ENCODE measurements around the gene DDAH2.

DDAH2 gene

DNA sequence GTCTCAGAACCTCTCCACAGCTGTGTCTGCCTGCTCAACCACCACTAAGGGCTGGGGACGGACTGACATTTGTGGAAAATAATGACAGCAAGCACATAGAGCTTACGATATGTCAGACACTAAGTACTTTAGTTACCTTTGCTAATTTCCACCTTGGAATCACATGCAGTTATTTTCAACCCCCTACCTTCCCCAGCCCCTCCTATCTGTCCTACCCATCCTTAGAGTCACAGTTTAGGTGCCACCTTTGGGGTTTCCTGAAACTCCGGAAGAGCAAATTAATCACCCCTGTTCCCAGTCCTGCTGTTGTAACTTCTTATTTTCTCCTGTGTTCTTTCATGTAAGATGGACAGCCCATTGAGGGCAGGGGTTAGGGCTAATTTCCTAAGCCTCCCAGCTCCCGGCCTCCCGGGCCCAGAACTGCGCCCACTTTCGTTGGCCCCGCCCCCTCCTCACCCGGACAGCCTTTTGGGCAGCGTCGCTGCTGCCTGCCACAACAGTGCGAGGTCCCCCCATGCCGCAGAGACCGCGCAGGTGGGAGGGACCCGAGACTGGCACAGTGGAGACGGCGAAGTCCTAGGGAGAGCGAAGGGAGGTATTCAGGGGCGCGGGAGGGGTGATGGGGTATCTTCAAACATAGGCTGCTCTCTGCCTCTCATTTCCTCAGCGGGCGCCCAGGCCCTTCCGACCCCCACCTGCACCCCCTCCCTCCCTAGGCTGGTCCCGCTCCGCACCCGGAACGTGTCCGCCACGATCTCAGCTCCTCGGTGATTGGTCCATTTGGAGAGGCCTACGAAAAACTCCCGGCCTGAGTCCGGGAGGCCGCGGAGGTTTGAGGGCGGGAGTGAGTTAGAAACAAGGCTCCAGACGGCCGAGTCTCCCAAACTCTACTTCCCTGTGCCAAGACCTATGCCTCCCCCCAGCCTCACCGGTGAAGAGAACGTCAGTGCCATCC lies 1.1 kb downstream of the DDAH2 start:
- peak overlapping the region; percentile 87 for H3K4me3 Mint-ChIP-seq
- ATAC-seq (no peak), DNase-seq (ENCODE audit: low spot score in 2 of 2) (no peak)
- H3K36me3 Mint-ChIP-seq: peaks cover 55% of the 10 kb centered on the region
- H3K9me3 Mint-ChIP-seq: no peaks in the 10 kb centered on the region
- H3K27ac Mint-ChIP-seq: peak overlapping the region; percentile 91
- H3K4me1 Mint-ChIP-seq: peaks cover 61% of the 10 kb centered on the region

DNA sequence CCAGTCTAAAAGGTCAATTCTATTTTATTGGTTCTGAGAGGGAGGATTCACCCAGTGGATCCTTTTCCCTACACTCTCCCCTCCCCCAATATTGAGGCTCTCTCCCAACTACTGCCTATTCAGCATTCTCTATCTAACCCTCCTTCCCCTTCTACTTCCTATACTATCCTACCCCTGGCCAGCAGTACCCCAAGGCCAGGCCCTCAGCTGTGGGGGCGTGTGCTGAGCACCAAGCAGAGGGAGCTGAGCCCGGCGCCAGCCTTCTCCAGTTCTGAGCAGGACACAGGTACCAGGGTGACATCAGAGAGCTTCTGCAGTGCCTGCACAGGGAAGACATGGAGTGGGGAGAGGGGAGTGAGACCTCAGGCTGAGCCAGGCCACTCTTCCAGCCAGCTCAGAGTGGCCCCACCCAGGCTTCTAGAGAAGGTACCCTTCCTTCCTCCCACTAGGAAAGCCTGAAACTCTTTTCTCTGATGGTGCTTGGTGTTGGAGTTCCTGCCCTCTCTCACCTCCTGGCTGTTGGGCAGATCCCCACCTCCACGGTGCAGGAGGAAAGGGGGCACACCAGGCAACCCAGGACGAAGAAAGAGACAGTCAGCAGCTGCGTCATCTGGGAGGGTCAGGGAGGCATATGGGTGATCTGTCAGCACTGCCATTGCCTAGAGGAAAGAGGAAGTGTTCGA lies 1.9 kb downstream of the DDAH2 start:
- H3K4me1 Mint-ChIP-seq: peaks cover 60% of the 10 kb centered on the region
- no peak for DNase-seq (ENCODE audit: low spot score in 2 of 2)
- H3K9me3 Mint-ChIP-seq: no peaks in the 10 kb centered on the region
- peak overlapping the region; percentile 91 for H3K27ac Mint-ChIP-seq
- peak overlapping the region; percentile 87 for H3K4me3 Mint-ChIP-seq
- ATAC-seq: peak; percentile 19
- peaks cover 47% of the 10 kb centered on the region for H3K36me3 Mint-ChIP-seq

DNA sequence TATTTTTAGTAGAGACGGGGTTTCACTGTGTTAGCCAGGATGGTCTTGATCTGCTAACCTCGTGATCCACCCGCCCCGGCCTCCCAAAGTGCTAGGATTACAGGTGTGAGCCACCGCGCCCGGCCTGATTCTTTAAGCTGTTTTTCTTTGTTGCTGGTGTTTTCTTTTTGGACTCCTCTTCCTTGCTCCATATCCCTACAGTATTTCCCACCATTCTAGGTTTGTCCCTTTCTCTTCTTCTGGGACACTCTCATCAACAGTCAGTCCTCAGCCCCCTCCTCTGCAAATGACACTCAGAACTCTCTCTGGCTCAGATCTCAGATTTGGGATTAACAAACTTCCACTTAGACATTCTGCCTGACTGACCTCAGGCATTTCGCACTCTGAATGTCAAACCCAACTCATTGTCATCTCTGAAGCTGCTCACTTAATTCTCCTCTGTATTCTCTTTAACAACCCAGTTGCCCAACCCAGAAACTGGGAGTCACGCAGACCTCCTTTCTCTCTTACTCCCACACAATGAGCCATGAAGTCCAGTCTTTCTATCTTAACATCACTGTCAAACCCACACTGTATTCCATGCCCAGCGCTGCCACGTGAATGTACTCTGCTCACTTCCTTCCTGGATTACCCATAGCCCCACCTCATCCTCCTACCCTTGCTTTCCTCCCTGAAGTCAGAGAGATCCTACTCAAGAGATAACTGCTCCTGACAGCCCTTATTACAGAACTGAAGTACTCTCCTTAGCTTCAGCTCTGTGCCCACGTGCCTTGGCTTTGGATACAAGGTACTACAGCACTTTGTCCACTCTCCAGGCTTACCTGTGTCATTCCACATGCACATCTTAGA lies 3.4 kb downstream of the DDAH2 start:
- ATAC-seq: no peak
- no peaks in the 10 kb centered on the region for H3K9me3 Mint-ChIP-seq
- H3K36me3 Mint-ChIP-seq: peaks cover 33% of the 10 kb centered on the region
- no peak for DNase-seq (ENCODE audit: low spot score in 2 of 2)
- H3K4me3 Mint-ChIP-seq: no peak overlapping the region
- peak overlapping the region; percentile 91 for H3K27ac Mint-ChIP-seq
- H3K4me1 Mint-ChIP-seq: peaks cover 56% of the 10 kb centered on the region

DNA sequence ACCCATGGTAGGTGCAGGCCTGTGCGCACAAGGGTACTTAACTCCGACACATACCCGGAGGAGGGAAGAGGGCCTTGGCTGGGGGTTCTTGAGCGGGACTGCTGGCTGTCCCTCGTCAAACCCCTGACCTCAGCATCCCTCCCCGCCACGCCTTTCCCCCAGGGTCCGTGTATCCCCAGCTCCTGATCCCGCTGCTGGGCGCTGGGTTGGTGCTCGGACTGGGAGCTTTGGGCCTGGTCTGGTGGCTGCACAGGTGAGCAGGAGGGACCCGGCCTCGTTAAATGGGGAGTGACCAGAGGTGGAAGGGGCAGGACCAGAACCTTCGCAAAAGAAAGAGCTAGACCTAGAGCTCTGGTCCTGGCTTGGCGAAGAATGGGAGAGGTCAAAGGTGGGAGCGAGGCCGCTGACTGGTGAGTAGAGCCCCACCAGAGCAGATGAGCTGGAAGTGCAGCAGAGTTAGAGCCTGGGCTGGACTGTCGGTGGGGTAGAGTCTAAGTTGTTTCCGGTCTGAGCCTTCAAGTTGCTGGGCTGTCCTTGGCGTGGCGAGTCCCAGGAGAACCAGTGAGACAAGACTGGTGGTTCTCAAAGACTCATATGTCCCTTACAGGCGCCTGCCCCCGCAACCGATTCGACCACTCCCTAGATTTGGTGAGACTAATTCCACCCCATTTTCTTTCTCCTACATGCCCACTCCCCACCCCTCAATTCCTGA lies 5.0 kb downstream of the DDAH2 start:
- peaks cover 17% of the 10 kb centered on the region for H3K36me3 Mint-ChIP-seq

DNA sequence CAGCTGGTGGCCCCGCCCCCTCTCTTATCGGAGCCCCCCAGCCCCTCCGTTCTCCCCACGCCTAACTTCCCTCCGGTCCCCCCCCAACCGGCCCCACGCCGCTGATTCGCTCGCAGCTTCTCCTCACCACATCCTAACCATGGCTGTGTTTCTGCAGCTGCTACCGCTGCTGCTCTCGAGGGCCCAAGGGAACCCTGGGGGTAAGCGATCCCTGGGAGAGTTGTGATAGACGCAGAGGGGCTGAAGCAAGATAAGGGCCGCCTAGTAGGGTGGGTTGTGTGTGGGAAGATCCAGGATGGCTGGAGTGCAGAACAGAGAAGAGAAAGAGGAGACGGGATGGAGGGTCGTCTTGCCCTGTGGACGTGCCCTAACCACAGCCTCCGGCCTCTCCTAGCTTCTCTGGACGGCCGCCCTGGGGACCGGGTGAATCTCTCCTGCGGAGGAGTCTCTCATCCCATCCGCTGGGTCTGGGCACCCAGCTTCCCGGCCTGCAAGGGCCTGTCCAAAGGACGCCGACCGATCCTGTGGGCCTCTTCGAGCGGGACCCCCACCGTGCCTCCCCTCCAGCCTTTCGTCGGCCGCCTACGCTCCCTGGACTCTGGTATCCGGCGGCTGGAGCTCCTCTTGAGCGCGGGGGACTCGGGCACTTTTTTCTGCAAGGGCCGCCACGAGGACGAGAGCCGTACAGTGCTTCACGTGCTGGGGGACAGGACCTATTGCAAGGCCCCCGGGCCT lies 5.7 kb downstream of the DDAH2 start, which contains the start of gene MPIG6B:
Gene MPIG6B (plus strand): TSS at position 129 of the 735 bp plus-strand sequence. CDS start 11 bp downstream, at position 140.
- peaks cover 33% of the 10 kb centered on the region for H3K4me1 Mint-ChIP-seq
- DNase-seq (ENCODE audit: low spot score in 2 of 2) (no peak), ATAC-seq (no peak)
- H3K36me3 Mint-ChIP-seq: peaks cover 9% of the 10 kb centered on the region
- peak within 1 kb of the TSS; percentile 42 for H3K27ac Mint-ChIP-seq
- H3K4me3 Mint-ChIP-seq: no peak within 1 kb of the TSS
- H3K9me3 Mint-ChIP-seq: no peaks in the 10 kb centered on the region

More for the DNA sequence above, 5.0 kb downstream of the DDAH2 start:
- Mint-ChIP-seq H3K27ac (peak overlapping the region; percentile 42), H3K4me1 (peaks cover 40% of the 10 kb centered on the region), H3K4me3 (no peak overlapping the region), H3K9me3 (no peaks in the 10 kb centered on the region)
- no peak for DNase-seq (ENCODE audit: low spot score in 2 of 2)
- ATAC-seq: no peak

DNA sequence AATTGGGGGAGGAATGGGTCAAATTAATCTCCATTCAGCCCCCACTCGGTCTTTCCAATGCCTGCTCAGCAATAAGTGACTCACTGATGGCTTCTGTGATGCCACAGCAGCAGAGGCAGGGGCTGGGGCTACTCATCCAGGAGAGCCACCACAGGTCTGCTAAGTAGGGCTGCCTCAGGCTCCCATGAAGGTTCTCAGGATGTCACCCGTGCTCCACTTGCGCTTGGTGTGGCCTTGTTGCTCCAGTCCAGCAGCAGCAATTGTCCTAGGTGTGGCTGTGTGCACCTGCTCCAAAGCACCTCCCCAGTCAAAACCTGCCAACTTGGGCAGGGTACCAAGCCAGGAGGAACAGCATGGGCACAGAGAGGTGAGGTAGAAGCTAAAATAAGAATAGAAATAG lies 6.9 kb downstream of the DDAH2 start:
- H3K9me3 Mint-ChIP-seq: no peaks in the 10 kb centered on the region
- no peak for ATAC-seq
- no peak overlapping the region for H3K27ac Mint-ChIP-seq
- H3K36me3 Mint-ChIP-seq: peaks cover 8% of the 10 kb centered on the region
- DNase-seq (ENCODE audit: low spot score in 2 of 2): no peak
- no peak overlapping the region for H3K4me3 Mint-ChIP-seq
- H3K4me1 Mint-ChIP-seq: peaks cover 23% of the 10 kb centered on the region

DNA sequence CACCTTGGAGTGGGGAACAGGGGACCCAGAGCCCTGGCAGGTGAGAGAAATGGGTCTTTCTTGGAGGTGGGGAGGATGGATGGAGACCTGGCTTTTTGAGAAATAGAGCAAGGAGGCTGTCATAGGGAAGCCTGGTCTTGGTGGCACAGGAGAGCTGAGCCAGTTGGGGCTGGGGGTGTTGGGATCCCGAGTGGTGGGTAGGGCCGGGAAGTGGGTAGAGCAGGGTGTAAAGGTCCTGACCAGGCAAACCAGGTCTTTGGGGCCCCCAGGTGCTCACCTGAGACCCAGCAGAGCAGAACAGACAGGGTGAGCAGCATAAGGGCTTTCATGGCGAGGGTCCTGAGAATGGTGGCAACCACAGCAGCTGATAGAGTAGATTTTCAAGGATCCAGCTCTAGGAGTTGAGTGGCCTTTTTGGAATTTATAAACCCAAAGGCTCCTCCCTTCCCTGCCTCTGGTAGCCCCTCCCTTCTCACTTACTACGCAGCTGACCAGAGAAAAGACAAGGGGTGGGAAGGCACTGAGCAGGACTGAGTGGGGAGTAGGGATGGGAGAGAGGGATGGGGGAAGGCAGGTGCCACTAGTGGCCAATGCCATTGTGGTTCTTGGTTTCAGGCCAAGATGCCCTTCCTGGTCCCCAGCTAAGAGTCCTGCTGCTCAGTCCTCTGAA lies 7.6 kb downstream of the DDAH2 start, which contains the start of gene LY6G6C:
Gene LY6G6C (minus strand): TSS at position 396 of the 670 bp plus-strand sequence. CDS start 67 bp downstream, at position 329.
- H3K4me3 Mint-ChIP-seq: no peak within 1 kb of the TSS
- peaks cover 8% of the 10 kb centered on the region for H3K36me3 Mint-ChIP-seq
- ATAC-seq: no peak
- no peak within 1 kb of the TSS for H3K27ac Mint-ChIP-seq
- no peak for DNase-seq (ENCODE audit: low spot score in 2 of 2)
- H3K4me1 Mint-ChIP-seq: peaks cover 16% of the 10 kb centered on the region
- no peaks in the 10 kb centered on the region for H3K9me3 Mint-ChIP-seq

DNA sequence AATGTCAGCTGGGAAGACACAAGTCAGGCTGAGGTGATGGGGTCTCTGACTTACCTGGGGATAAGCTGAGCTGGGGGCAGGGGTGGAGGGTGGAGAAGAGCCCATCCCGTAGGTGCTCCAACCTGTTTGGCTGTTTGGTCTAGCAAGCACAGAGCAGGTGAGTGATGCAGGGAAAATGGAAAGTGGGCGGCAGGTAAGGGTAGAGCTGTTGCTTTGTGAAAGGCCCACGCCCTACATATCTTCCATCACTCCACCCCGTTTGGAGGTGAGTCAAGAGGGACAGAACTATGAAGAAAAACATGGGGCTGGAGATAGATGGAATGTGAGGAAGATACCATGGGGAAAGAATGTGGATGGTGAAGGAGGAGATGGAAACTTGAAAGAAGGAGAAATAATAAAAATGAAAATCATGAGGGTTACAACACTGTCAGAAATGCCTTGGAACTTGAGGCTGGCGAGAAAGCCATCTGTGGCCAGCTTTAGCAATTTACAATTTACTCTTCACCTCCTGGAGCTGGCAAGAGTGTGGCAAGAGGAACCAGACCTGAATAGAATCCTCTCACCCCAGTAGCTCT lies 8.8 kb downstream of the DDAH2 start:
- ATAC-seq (no peak), DNase-seq (ENCODE audit: low spot score in 2 of 2) (no peak)
- Mint-ChIP-seq H3K4me3 (no peak overlapping the region), H3K4me1 (peaks cover 5% of the 10 kb centered on the region), H3K36me3 (peaks cover 8% of the 10 kb centered on the region), H3K27ac (no peak overlapping the region), H3K9me3 (no peaks in the 10 kb centered on the region)

DNA sequence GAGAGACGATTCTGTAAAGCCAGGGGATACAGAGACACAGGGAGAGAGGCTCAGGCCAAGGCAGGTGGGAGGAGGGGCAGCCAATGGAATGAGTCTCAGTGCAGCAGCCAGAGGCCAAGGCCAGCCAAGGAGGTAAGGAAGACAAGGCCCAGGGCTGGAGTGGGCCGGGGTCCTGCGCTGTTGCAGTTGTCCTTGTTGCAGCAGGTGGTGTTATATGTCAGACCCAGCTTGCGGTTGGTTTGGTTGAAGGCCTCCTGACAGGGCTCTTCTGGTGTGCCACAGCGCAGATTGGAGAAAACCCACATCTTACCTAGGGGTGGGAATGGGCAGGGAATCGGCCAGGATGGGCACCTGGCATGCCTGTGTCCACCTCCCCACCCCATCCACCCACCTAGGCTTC lies 10.1 kb downstream of the DDAH2 start:
- Mint-ChIP-seq H3K9me3 (no peaks in the 10 kb centered on the region), H3K36me3 (peaks cover 8% of the 10 kb centered on the region), H3K4me3 (no peak overlapping the region), H3K4me1 (peaks cover 4% of the 10 kb centered on the region), H3K27ac (peak overlapping the region; percentile 60)
- no peak for DNase-seq (ENCODE audit: low spot score in 2 of 2)
- no peak for ATAC-seq

DNA sequence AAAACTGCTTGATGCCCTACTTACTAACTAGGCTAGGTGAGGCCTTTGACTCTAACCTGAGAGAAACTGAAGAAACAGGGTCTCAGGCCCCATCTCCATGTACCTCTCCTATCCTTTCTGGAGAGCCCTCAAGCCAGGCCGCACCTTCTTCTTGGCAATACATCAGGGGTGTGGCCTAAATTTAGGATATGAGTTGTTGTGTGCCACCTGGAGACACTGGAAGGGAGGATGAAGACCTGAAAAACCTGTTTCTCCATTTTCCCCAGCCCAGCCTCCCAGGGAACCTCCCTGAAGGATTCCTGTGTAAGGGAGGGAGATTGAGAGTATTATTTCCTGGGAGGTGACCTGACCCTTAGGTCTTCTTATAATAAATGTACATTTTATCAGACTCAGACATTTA lies 10.8 kb downstream of the DDAH2 start:
- ATAC-seq: no peak
- peak overlapping the region; percentile 10 for H3K27ac Mint-ChIP-seq
- no peak for DNase-seq (ENCODE audit: low spot score in 2 of 2)
- H3K36me3 Mint-ChIP-seq: peaks cover under 1% of the 10 kb centered on the region
- H3K9me3 Mint-ChIP-seq: no peaks in the 10 kb centered on the region
- no peaks in the 10 kb centered on the region for H3K4me1 Mint-ChIP-seq
- H3K4me3 Mint-ChIP-seq: no peak overlapping the region

DNA sequence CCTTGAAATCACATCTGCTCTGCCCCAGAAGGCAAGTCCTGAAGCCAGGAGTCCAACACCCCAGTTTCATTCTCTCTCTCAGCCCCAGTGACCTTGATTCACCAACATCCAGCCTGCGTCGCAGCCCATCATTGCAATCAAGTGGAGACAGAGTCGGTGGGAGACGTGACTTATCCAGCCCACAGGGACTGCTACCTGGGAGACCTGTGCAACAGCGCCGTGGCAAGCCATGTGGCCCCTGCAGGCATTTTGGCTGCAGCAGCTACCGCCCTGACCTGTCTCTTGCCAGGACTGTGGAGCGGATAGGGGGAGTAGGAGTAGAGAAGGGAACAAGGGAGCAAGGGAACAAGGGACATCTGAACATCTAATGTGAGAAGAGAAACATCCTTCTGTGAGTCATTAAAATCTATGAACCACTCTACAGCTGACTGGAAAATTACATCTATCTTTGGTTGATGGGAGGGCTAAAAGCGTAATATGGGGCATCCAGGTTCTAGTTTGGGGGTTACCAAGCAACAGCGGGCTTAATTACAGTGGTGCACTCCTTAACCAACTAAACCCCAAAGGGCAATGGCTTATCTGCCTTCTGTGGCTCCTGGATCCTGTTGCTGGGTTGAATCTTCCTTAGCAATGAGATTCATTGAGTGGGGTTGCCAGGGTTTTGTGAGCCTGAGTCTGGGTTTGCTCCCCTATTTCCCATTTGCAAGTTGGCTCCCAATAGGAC lies 11.4 kb downstream of the DDAH2 start:
- ATAC-seq (no peak), DNase-seq (ENCODE audit: low spot score in 2 of 2) (no peak)
- Mint-ChIP-seq H3K4me1 (no peaks in the 10 kb centered on the region), H3K4me3 (no peak overlapping the region), H3K36me3 (no peaks in the 10 kb centered on the region), H3K27ac (no peak overlapping the region), H3K9me3 (no peaks in the 10 kb centered on the region)

DNA sequence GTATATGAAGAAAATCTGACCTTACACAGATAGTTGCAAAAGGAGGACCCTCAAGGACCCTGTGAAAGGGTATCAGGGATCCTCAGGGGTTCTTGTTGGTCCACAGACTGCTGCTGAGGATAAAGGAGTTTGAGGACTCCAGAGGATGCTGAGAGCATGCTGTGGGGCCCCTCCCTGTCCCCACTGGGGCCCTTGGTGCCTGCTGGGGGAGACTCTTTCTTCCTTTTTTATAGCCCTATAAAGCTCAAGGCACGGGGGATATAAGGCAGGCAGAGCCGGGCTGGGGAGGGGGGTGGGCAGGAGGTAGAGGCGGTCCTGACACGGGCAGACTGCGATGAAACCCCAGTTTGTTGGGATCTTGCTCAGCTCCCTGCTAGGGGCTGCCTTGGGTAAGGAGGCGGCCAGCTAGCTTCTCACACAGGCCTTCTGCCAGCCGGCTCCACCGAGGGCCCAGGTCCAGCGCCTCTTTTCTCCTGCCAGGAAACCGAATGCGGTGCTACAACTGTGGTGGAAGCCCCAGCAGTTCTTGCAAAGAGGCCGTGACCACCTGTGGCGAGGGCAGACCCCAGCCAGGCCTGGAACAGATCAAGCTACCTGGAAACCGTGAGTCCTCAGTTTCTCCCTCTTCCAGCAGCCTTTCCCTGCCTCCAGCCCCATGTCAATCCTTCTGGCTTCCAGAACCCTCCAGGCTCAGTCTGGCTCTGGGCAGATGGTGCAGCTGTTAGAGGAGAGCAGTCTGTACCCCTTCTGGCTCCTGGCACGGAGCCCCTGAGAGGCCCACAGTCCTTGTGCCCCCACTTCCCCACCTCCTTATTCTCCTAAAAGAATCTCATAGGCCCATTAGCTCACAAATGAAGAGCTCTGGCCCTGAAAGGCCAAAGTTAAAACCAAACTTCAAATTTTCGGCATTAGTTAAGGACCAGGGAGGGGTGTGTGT lies 13.8 kb downstream of the DDAH2 start, which contains the start of gene LY6G6D:
Gene LY6G6D (plus strand): TSS at position 327 of the 937 bp plus-strand sequence. CDS start 8 bp downstream, at position 335.
- DNase-seq (ENCODE audit: low spot score in 2 of 2): no peak
- no peak for ATAC-seq
- H3K4me1 Mint-ChIP-seq: peaks cover 18% of the 10 kb centered on the region
- no peak within 1 kb of the TSS for H3K27ac Mint-ChIP-seq
- no peaks in the 10 kb centered on the region for H3K9me3 Mint-ChIP-seq
- H3K36me3 Mint-ChIP-seq: no peaks in the 10 kb centered on the region
- no peak within 1 kb of the TSS for H3K4me3 Mint-ChIP-seq

Measured in stimulated activated effector memory CD8-positive, alpha-beta T cell treated with anti-CD3 and anti-CD28 coated beads, Interleukin-12 subunit alpha, Interleukin-12 subunit beta, amount 100 ng/mL, for 72 hours (primary cell).